SK-N-SH (cell line): ENCODE results near the gene CLDN6. TPM values are rescaled to one million over a fixed set of nuclear protein-coding genes. Genes with fewer than 3 reads are reported as not detected.

Experiments used
- CTCF ChIA-PET: fragments of 300-600, 350-600 bp; formaldehyde crosslinking; extraction: SDS; loops from one replicate; lab custom pipeline; 2021; lab: Yijun Ruan, JAX
- POLR2A ChIA-PET: fragments of 350-600 bp; sonication (Branson Sonifier 250); formaldehyde crosslinking; extraction: SDS; loops from one replicate; lab custom pipeline; 2020; ENCODE audit warnings: antibody characterized with exemption, inconsistent platforms; lab: Yijun Ruan, JAX
- DNase-seq: peaks from one replicate; pipeline ENCODE4 v3.0.0; 2012
- H2AFZ ChIP-seq: fragments of 200-600 bp; sonication (generic); 2 replicates; pipeline ENCODE4 v1.8.1; 2016; ENCODE audit warnings: antibody characterized with exemption, mild to moderate bottlenecking, low read depth
- H3F3A ChIP-seq: fragments of 200-600 bp; sonication (generic); replicated peaks from 2 replicates; pipeline ENCODE3; 2016; ENCODE audit warnings: antibody characterized with exemption, mild to moderate bottlenecking; ENCODE audit not compliant: insufficient read depth
- H3K27ac ChIP-seq, 2 experiments: fragments of 200-500 bp in 1 of 2; fragments of 200-600 bp in 1 of 2; sonication (Bioruptor generic) in 1 of 2; sonication (generic), shearing (Covaris generic) in 1 of 2; 2 replicates each; pipeline versions ENCODE4 v1.5.1 to v1.6.1; 2014 to 2016; ENCODE audit warnings: low read depth in 2 of 2, inconsistent platforms in 1 of 2, low read length in 1 of 2, mild to moderate bottlenecking in 1 of 2, mixed read lengths in 1 of 2
- H3K27me3 ChIP-seq: fragments of 200-600 bp; sonication (generic), shearing (Covaris generic); 2 replicates; pipeline ENCODE4 v1.6.1; 2016; ENCODE audit warnings: mixed run types; ENCODE audit not compliant: insufficient read depth
- H3K36me3 ChIP-seq, 2 experiments: fragments of 200-500 bp in 1 of 2; fragments of 200-600 bp in 1 of 2; sonication (Bioruptor generic) in 1 of 2; sonication (generic) in 1 of 2; replicated peaks in 1 of 2; 2 replicates each; pipeline versions ENCODE3 to v1.5.1; 2014 to 2016; ENCODE audit warnings: low read length in 1 of 2, mild to moderate bottlenecking in 1 of 2; ENCODE audit not compliant: insufficient read depth in 2 of 2, control insufficient read depth in 1 of 2
- H3K4me1 ChIP-seq, 2 experiments: fragments of 200-500 bp in 1 of 2; fragments of 200-600 bp in 1 of 2; sonication (Bioruptor generic) in 1 of 2; sonication (generic), shearing (Covaris generic) in 1 of 2; 2 replicates each; pipeline versions ENCODE4 v1.5.1 to v1.6.1; 2014 to 2016; ENCODE audit warnings: low read depth in 1 of 2, low read length in 1 of 2, mixed run types in 1 of 2; ENCODE audit not compliant: insufficient read depth in 2 of 2, control insufficient read depth in 1 of 2
- H3K4me2 ChIP-seq: fragments of 200-600 bp; sonication (generic), shearing (Covaris generic); 2 replicates; pipeline ENCODE4 v1.6.1; 2017; ENCODE audit warnings: mixed run types
- H3K4me3 ChIP-seq, 2 experiments: fragments of 200-500 bp in 1 of 2; fragments of 200-600 bp in 1 of 2; sonication (Bioruptor generic) in 1 of 2; sonication (generic), shearing (Covaris generic) in 1 of 2; 2 replicates each; pipeline versions ENCODE4 v1.5.1 to v1.8.1; 2014 to 2016; ENCODE audit warnings: low read depth in 2 of 2, inconsistent platforms in 1 of 2, low read length in 1 of 2, mild to moderate bottlenecking in 1 of 2, mixed read lengths in 1 of 2, moderate library complexity in 1 of 2
- H3K79me2 ChIP-seq: fragments of 200-600 bp; sonication (generic); 2 replicates; pipeline ENCODE4 v1.8.1; 2017; ENCODE audit warnings: mild to moderate bottlenecking; ENCODE audit not compliant: insufficient read depth
- H3K9ac ChIP-seq: fragments of 200-600 bp; sonication (generic); 2 replicates; pipeline ENCODE4 v1.6.1; 2017; ENCODE audit warnings: mixed run types
- H3K9me2 ChIP-seq: fragments of 200-600 bp; sonication (generic); 2 replicates; pipeline ENCODE4 v1.6.1; 2017; ENCODE audit warnings: mixed run types
- H3K9me3 ChIP-seq: fragments of 200-600 bp; sonication (generic); 2 replicates; pipeline ENCODE4 v1.6.1; 2017; ENCODE audit warnings: mixed run types, mild to moderate bottlenecking, moderate library complexity
- H4K20me1 ChIP-seq: fragments of 200-600 bp; sonication (generic); 2 replicates; pipeline ENCODE4 v1.6.1; 2017; ENCODE audit warnings: mild to moderate bottlenecking, mixed run types; ENCODE audit not compliant: insufficient read depth
- ELF1 ChIP-seq: IDR thresholded peaks from 2 replicates; pipeline ENCODE4 v1.4.0; 2012
- EZH2phosphoT487 ChIP-seq: fragments of 200-600 bp; sonication (generic); IDR thresholded peaks from 2 replicates; pipeline ENCODE4 v1.6.1; 2017; ENCODE audit warnings: low read depth, mixed run types, mild to moderate bottlenecking, antibody characterized with exemption, moderate library complexity, borderline replicate concordance
- MXI1 ChIP-seq: IDR thresholded peaks from 2 replicates; pipeline ENCODE4 v1.6.1; 2012; ENCODE audit warnings: mild to moderate bottlenecking, low read depth, low read length, improper control_type of control experiment
- NFIC ChIP-seq: IDR thresholded peaks from 2 replicates; pipeline ENCODE4 v1.4.0; 2012; ENCODE audit warnings: borderline replicate concordance
- NRF1 ChIP-seq: IDR thresholded peaks from 2 replicates; pipeline ENCODE4 v1.6.1; 2012; ENCODE audit warnings: low read depth, mild to moderate bottlenecking, low read length
- POLR2AphosphoS5 ChIP-seq: IDR thresholded peaks from 2 replicates; pipeline ENCODE4 v1.6.1; 2012; ENCODE audit warnings: low read depth, low read length
- SIN3A ChIP-seq: IDR thresholded peaks from 2 replicates; pipeline ENCODE4 v1.6.1; 2012; ENCODE audit warnings: low read depth, mild to moderate bottlenecking, low read length, moderate library complexity, borderline replicate concordance
- TAF1 ChIP-seq: IDR thresholded peaks from 2 replicates; pipeline ENCODE4 v1.6.1; 2012; ENCODE audit warnings: low read depth, mild to moderate bottlenecking, low read length, moderate library complexity, borderline replicate concordance
- WGBS: methylation state at CpG from one replicate; pipeline ENCODE4 v1.1.6; 2017; ENCODE audit warnings: low lambda C conversion rate; 5-methylcytosine and 5-hydroxymethylcytosine counted together
- polyA plus RNA-seq, 3 experiments: library from polyadenylated mRNA; depleted of rRNA; stranded (reverse); fragments of >200 nt; gene quantifications; 2 replicates each; pipeline ENCODE4 v1.2.3, GENCODE V29; 2012
- TF ChIP-seq, protein P1 (sequence below): IDR thresholded peaks from 2 replicates; pipeline ENCODE4 v1.6.1; 2012; ENCODE audit warnings: mild to moderate bottlenecking, low read depth, low read length, moderate library complexity
- TF ChIP-seq, protein P2 (sequence below): fragments of 150-350 bp; IDR thresholded peaks from 2 replicates; pipeline ENCODE4 v1.6.1; 2016; ENCODE audit warnings: mild to moderate bottlenecking, low read depth, low read length
- TF ChIP-seq, protein P3 (sequence below): fragments of 200-600 bp; sonication (generic); IDR thresholded peaks from 2 replicates; pipeline ENCODE4 v1.6.1; 2017; ENCODE audit warnings: antibody characterized with exemption, mild to moderate bottlenecking, moderate library complexity

CLDN6 gene
- polyA plus RNA-seq, 1 of the 3 experiments (the other 2 are of a cell fraction), result 0.20 TPM

DNA sequence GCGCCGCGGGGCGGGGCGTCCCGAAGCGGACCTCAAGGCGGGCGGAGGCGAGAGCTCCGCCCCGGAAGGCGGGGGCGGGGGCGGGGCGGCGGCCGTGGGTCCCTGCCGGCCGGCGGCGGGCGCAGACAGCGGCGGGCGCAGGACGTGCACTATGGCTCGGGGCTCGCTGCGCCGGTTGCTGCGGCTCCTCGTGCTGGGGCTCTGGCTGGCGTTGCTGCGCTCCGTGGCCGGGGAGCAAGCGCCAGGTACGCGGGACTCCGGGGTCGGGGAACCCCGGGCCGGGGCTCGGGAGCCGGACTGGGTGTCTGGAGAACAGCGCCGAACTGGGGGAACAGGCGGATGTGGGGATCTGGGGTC, 2.2 kb upstream of the CLDN6 start, which contains the start of gene TNFRSF12A:
TSS of gene TNFRSF12A (plus strand) at position 122 of the 357 bp plus-strand sequence. CDS start at position 152, 30 bp downstream.
- no peaks in the 10 kb centered on the region for H3K27me3 ChIP-seq
- H3K9me2 ChIP-seq, result no peaks in the 10 kb centered on the region
- TF ChIP-seq ELF1 (no peak; the same call in 1 of the 2 replicates), TAF1 (peak; percentile 93), EZH2phosphoT487 (no peak), MXI1 (peak; percentile 65; the same call in 1 of the 2 replicates), NRF1 (no peak), POLR2AphosphoS5 (peak; percentile 87), NFIC (no peak), SIN3A (peak; percentile 53; the same call in 1 of the 2 replicates)
- TF ChIP-seq, protein P1, sequence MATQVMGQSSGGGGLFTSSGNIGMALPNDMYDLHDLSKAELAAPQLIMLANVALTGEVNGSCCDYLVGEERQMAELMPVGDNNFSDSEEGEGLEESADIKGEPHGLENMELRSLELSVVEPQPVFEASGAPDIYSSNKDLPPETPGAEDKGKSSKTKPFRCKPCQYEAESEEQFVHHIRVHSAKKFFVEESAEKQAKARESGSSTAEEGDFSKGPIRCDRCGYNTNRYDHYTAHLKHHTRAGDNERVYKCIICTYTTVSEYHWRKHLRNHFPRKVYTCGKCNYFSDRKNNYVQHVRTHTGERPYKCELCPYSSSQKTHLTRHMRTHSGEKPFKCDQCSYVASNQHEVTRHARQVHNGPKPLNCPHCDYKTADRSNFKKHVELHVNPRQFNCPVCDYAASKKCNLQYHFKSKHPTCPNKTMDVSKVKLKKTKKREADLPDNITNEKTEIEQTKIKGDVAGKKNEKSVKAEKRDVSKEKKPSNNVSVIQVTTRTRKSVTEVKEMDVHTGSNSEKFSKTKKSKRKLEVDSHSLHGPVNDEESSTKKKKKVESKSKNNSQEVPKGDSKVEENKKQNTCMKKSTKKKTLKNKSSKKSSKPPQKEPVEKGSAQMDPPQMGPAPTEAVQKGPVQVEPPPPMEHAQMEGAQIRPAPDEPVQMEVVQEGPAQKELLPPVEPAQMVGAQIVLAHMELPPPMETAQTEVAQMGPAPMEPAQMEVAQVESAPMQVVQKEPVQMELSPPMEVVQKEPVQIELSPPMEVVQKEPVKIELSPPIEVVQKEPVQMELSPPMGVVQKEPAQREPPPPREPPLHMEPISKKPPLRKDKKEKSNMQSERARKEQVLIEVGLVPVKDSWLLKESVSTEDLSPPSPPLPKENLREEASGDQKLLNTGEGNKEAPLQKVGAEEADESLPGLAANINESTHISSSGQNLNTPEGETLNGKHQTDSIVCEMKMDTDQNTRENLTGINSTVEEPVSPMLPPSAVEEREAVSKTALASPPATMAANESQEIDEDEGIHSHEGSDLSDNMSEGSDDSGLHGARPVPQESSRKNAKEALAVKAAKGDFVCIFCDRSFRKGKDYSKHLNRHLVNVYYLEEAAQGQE, result peak; percentile 60; the same call in 1 of the 2 replicates
- TF ChIP-seq, protein P2, sequence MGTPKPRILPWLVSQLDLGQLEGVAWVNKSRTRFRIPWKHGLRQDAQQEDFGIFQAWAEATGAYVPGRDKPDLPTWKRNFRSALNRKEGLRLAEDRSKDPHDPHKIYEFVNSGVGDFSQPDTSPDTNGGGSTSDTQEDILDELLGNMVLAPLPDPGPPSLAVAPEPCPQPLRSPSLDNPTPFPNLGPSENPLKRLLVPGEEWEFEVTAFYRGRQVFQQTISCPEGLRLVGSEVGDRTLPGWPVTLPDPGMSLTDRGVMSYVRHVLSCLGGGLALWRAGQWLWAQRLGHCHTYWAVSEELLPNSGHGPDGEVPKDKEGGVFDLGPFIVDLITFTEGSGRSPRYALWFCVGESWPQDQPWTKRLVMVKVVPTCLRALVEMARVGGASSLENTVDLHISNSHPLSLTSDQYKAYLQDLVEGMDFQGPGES, result no peak
- TF ChIP-seq, protein P3, sequence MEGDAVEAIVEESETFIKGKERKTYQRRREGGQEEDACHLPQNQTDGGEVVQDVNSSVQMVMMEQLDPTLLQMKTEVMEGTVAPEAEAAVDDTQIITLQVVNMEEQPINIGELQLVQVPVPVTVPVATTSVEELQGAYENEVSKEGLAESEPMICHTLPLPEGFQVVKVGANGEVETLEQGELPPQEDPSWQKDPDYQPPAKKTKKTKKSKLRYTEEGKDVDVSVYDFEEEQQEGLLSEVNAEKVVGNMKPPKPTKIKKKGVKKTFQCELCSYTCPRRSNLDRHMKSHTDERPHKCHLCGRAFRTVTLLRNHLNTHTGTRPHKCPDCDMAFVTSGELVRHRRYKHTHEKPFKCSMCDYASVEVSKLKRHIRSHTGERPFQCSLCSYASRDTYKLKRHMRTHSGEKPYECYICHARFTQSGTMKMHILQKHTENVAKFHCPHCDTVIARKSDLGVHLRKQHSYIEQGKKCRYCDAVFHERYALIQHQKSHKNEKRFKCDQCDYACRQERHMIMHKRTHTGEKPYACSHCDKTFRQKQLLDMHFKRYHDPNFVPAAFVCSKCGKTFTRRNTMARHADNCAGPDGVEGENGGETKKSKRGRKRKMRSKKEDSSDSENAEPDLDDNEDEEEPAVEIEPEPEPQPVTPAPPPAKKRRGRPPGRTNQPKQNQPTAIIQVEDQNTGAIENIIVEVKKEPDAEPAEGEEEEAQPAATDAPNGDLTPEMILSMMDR, result no peak
- no peaks in the 10 kb centered on the region for H3K9me3 ChIP-seq
- ChIA-PET POLR2A (interaction anchor here (1.3 to 1.4 kb wide), 2 partner anchors 10 to 16 kb away, joined by 4 to 8 read pairs; no protein-coding TSS in a partner anchor), CTCF (interaction anchor here (0.8 to 8.5 kb wide), 7 partner anchors 8 to 152 kb away, joined by 3 to 111 read pairs (median 4); partner anchors contain the start of gene CLDN9)
- DNase-seq, result peak; percentile 95
- H3K4me3 ChIP-seq, result peak within 1 kb of the TSS; percentile 80 to 88
- H3K36me3 ChIP-seq, result peaks cover 4 to 16% of the 10 kb centered on the region in 2 experiments
- H3K27ac ChIP-seq, result peak within 1 kb of the TSS; percentile 87 to 99
- peak within 1 kb of the TSS; percentile 100 for H3K9ac ChIP-seq
- H4K20me1 ChIP-seq, result peaks cover 8% of the 10 kb centered on the region
- WGBS, result no CpG with 5 or more reads among the region's 49 CpGs
- H2AFZ ChIP-seq, result 0 out of 2 replicates have a peak within 1 kb of the TSS, but pooled peaks have one; percentile 81
- peaks cover 8 to 33% of the 10 kb centered on the region in 2 experiments; a peak in 3 of 4 replicates for H3K4me1 ChIP-seq
- H3F3A ChIP-seq, result peaks cover 36% of the 10 kb centered on the region
- peaks cover 11% of the 10 kb centered on the region; the same call in 1 of the 2 replicates for H3K79me2 ChIP-seq
- H3K4me2 ChIP-seq, result peak within 1 kb of the TSS; percentile 99
